MM.1S (cell line): Measurements from ENCODE around the gene JCHAIN.
"Not testable (repeated sequence)": the region's sequence is repeated elsewhere in the genome, so short reads cannot be mapped to it uniquely, and the experiment has no call there.

Source experiments
- DNase-seq: peaks from one replicate; pipeline ENCODE4 v3.0.0-alpha.2; 2015
- H2AFZ ChIP-seq: fragments of 300-600 bp; sonication (generic); 2 replicates; pipeline ENCODE4 v1.6.0; 2016; ENCODE audit warnings: antibody characterized with exemption, low read length
- H3F3A ChIP-seq: fragments of 300-600 bp; sonication (generic); 2 replicates; pipeline ENCODE4 v1.6.1; 2016; ENCODE audit warnings: mild to moderate bottlenecking, antibody characterized with exemption, low read length, moderate library complexity, mixed read lengths; ENCODE audit not compliant: insufficient read depth
- H3K27ac ChIP-seq: fragments of 300-600 bp; sonication (generic); 2 replicates; pipeline ENCODE4 v1.5.1; 2016; ENCODE audit warnings: mild to moderate bottlenecking, low read length
- H3K27me3 ChIP-seq: fragments of 300-600 bp; sonication (generic); replicated peaks from 2 replicates; pipeline ENCODE4 v1.6.0; 2016; ENCODE audit warnings: low read length; ENCODE audit not compliant: insufficient read depth
- H3K36me3 ChIP-seq: fragments of 300-600 bp; sonication (generic); replicated peaks from 2 replicates; pipeline ENCODE4 v1.6.1; 2016; ENCODE audit warnings: mild to moderate bottlenecking, low read length, mixed read lengths; ENCODE audit not compliant: insufficient read depth
- H3K4me1 ChIP-seq: fragments of 300-600 bp; sonication (generic); 2 replicates; pipeline ENCODE4 v1.6.1; 2016; ENCODE audit warnings: low read length, mixed read lengths
- H3K4me2 ChIP-seq: fragments of 300-600 bp; sonication (generic); 2 replicates; pipeline ENCODE4 v1.6.0; 2016; ENCODE audit warnings: low read depth, low read length
- H3K4me3 ChIP-seq: fragments of 300-600 bp; sonication (generic); 2 replicates; pipeline ENCODE4 v1.5.1; 2016; ENCODE audit warnings: low read length, mixed read lengths
- H3K79me2 ChIP-seq: fragments of 300-600 bp; sonication (generic); 2 replicates; pipeline ENCODE4 v1.6.1; 2016; ENCODE audit warnings: mixed run types, low read length, mixed read lengths
- H3K9ac ChIP-seq: fragments of 300-600 bp; sonication (generic); 2 replicates; pipeline ENCODE4 v1.6.1; 2016; ENCODE audit warnings: low read length, mixed read lengths
- H3K9me2 ChIP-seq: fragments of 300-600 bp; sonication (generic); replicated peaks from 2 replicates; pipeline ENCODE4 v1.6.1; 2016; ENCODE audit warnings: mild to moderate bottlenecking, low read length, mixed read lengths; ENCODE audit not compliant: insufficient read depth
- H3K9me3 ChIP-seq: fragments of 300-600 bp; sonication (generic); replicated peaks from 2 replicates; pipeline ENCODE4 v1.6.1; 2016; ENCODE audit warnings: mild to moderate bottlenecking, low read length, mixed read lengths; ENCODE audit not compliant: insufficient read depth
- H4K20me1 ChIP-seq: fragments of 300-600 bp; sonication (generic); 2 replicates; pipeline ENCODE4 v1.6.1; 2016; ENCODE audit warnings: mild to moderate bottlenecking, low read length, moderate library complexity, mixed read lengths; ENCODE audit not compliant: insufficient read depth
- CTCF ChIP-seq: fragments of 300-600 bp; sonication (generic); IDR thresholded peaks from 2 replicates; pipeline ENCODE4 v1.5.1; 2016; ENCODE audit warnings: antibody characterized with exemption, low read length, mixed read lengths
- EZH2 ChIP-seq: fragments of 300-600 bp; sonication (generic); optimal IDR thresholded peaks from 2 replicates; pipeline ENCODE3; 2017; ENCODE audit warnings: low read depth, mild to moderate bottlenecking, antibody characterized with exemption, low read length, mixed read lengths
- EZH2phosphoT487 ChIP-seq: fragments of 300-600 bp; sonication (generic); IDR thresholded peaks from 2 replicates; pipeline ENCODE4 v1.6.1; 2018; ENCODE audit warnings: antibody characterized with exemption, low read length

Gene JCHAIN

GRCh38 chr4:70671091-70671490, 4.8 kb upstream of the JCHAIN start:
- H3K4me3 ChIP-seq: no peak overlapping the region
- no peak overlapping the region for H3K9ac ChIP-seq
- TF ChIP-seq CTCF (no peak), EZH2phosphoT487 (no peak), EZH2 (no peak)
- H3K27me3 ChIP-seq: no peaks in the 10 kb centered on the region
- no peak overlapping the region for H2AFZ ChIP-seq
- H3K4me2 ChIP-seq: no peak overlapping the region
- DNase-seq: no peak
- no peaks in the 10 kb centered on the region for H4K20me1 ChIP-seq
- H3K9me2 ChIP-seq: no peaks in the 10 kb centered on the region
- peaks cover 20% of the 10 kb centered on the region for H3K79me2 ChIP-seq
- peaks cover 22% of the 10 kb centered on the region for H3F3A ChIP-seq
- H3K4me1 ChIP-seq: peaks cover 45% of the 10 kb centered on the region
- no peaks in the 10 kb centered on the region for H3K36me3 ChIP-seq
- no peak overlapping the region for H3K27ac ChIP-seq
- H3K9me3 ChIP-seq: no peaks in the 10 kb centered on the region

GRCh38 chr4:70670332-70671014, 4.2 kb upstream of the JCHAIN start:
- no peak overlapping the region for H3K4me2 ChIP-seq
- H3K4me3 ChIP-seq: no peak overlapping the region
- peaks cover 27% of the 10 kb centered on the region for H3K79me2 ChIP-seq

GRCh38 chr4:70667740-70668535, 1.6 kb upstream of the JCHAIN start:
- H3K4me3 ChIP-seq: peak overlapping the region; percentile 7
- H3K36me3 ChIP-seq: peaks cover 15% of the 10 kb centered on the region
- DNase-seq: peak; percentile 70
- no peaks in the 10 kb centered on the region for H3K9me3 ChIP-seq
- TF ChIP-seq EZH2phosphoT487 (no peak), CTCF (no peak), EZH2 (no peak)
- peaks cover 52% of the 10 kb centered on the region for H3K79me2 ChIP-seq
- H3K4me1 ChIP-seq: peaks cover 45% of the 10 kb centered on the region
- H3F3A ChIP-seq: peaks cover 48% of the 10 kb centered on the region
- peak overlapping the region; percentile 77 for H3K27ac ChIP-seq
- peak overlapping the region; percentile 49 for H3K9ac ChIP-seq
- H4K20me1 ChIP-seq: no peaks in the 10 kb centered on the region
- no peaks in the 10 kb centered on the region for H3K9me2 ChIP-seq
- no peaks in the 10 kb centered on the region for H3K27me3 ChIP-seq
- H2AFZ ChIP-seq: no peak overlapping the region
- H3K4me2 ChIP-seq: peak overlapping the region; percentile 65

More at GRCh38 chr4:70670332-70671014, 4.2 kb upstream of the JCHAIN start:
- no peaks in the 10 kb centered on the region for H3K9me3 ChIP-seq
- H3K9me2 ChIP-seq: no peaks in the 10 kb centered on the region
- no peak for DNase-seq
- no peaks in the 10 kb centered on the region for H4K20me1 ChIP-seq
- H3F3A ChIP-seq: peaks cover 28% of the 10 kb centered on the region
- H3K27me3 ChIP-seq: no peaks in the 10 kb centered on the region
- no peak overlapping the region for H2AFZ ChIP-seq
- no peak overlapping the region for H3K27ac ChIP-seq
- no peak for TF ChIP-seq EZH2
- TF ChIP-seq CTCF: no peak
- TF ChIP-seq EZH2phosphoT487: no peak
- H3K36me3 ChIP-seq: no peaks in the 10 kb centered on the region
- peaks cover 45% of the 10 kb centered on the region for H3K4me1 ChIP-seq
- no peak overlapping the region for H3K9ac ChIP-seq

- Histone ChIP-seq H3K4me2 (peak overlapping the region; percentile 77), H3F3A (peaks cover 90% of the 10 kb centered on the region), H3K27ac (peak overlapping the region; percentile 73), H3K36me3 (peaks cover 59% of the 10 kb centered on the region), H3K79me2 (peaks cover 100% of the 10 kb centered on the region), H3K4me1 (peaks cover 20% of the 10 kb centered on the region), H3K4me3 (peak overlapping the region; percentile 68), H3K9ac (peak overlapping the region; percentile 51)
- H3K27me3 ChIP-seq, H4K20me1 ChIP-seq, H3K9me2 ChIP-seq, H3K9me3 ChIP-seq, H2AFZ ChIP-seq: not testable (repeated sequence)
- peak; percentile 80 for DNase-seq
These were observed 4.9 kb downstream of the JCHAIN start for GRCh38 chr4:70661309-70661922.
